BLaER1 (cell line): ENCODE data around the gene ZNF594.
A peak's percentile ranks its signal among the peaks of the same experiment; 100 is the strongest.

Source experiments
- H3K27ac ChIP-seq: shearing (Covaris generic); formaldehyde crosslinking; 2 replicates; pipeline ENCODE4 v1.8.1; 2022
- H3K27me3 ChIP-seq: shearing (Covaris generic); formaldehyde crosslinking; 2 replicates; pipeline ENCODE4 v1.8.1; 2022
- H3K36me3 ChIP-seq: shearing (Covaris generic); formaldehyde crosslinking; 2 replicates; pipeline ENCODE4 v1.8.1; 2022
- H3K4me1 ChIP-seq: shearing (Covaris generic); formaldehyde crosslinking; 2 replicates; pipeline ENCODE4 v1.8.1; 2022
- H3K4me2 ChIP-seq: shearing (Covaris generic); formaldehyde crosslinking; 2 replicates; pipeline ENCODE4 v1.8.1; 2022
- H3K4me3 ChIP-seq: shearing (Covaris generic); formaldehyde crosslinking; 2 replicates; pipeline ENCODE4 v1.8.1; 2022
- H3K9ac ChIP-seq: shearing (Covaris generic); formaldehyde crosslinking; 2 replicates; pipeline ENCODE4 v1.8.1; 2022
- H3K9me3 ChIP-seq: shearing (Covaris generic); formaldehyde crosslinking; 2 replicates; pipeline ENCODE4 v1.8.1; 2022
- H4K20me1 ChIP-seq: shearing (Covaris generic); formaldehyde crosslinking; 2 replicates; pipeline ENCODE4 v1.8.1; 2022
- Cebpa-rat ChIP-seq: shearing (Covaris generic); IDR thresholded peaks from 2 replicates; pipeline ENCODE4 v1.8.1; 2022

ZNF594 gene

DNA sequence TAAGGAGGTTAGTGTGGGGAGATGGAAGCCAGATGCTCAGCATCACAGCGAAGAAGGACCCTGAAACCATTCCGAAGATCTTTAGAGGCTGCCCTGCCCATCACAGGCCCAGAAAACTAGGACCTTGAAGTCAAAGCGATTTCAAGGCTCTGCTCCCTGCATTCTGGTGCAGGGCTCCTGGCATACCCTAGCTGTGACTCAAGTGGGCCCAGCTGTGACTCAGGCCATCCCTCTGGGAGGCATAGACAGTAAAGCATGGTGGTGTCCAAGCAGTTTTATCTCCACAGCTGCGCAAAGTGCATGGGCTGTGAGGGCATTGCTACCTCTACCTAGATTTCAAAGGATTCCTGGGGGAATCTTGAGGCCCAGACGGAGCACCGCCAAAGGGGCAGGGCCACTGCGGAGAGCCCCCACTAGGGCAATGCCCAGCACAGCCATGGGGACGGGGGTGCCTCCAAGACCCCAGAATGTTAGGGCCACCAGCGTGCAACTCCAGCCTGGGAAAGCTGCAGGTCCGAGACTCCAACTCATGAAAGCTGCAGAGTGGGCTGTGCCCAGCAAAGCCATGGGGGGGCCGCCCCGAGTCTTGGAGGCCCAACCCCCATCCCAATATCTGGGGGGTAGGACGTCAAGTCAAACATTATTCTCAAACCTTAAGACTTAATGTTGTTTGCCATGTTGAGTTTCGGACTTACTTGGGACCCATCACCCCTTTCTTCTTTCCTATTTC lies 11.7 kb upstream of the ZNF594 start:
- Histone ChIP-seq H3K27me3 (no peaks in the 10 kb centered on the region), H3K9ac (no peak overlapping the region), H3K4me3 (no peak overlapping the region), H3K4me1 (peaks cover 6% of the 10 kb centered on the region), H3K4me2 (no peak overlapping the region), H3K9me3 (no peaks in the 10 kb centered on the region; the same call in 1 of the 2 replicates), H3K36me3 (no peaks in the 10 kb centered on the region), H4K20me1 (no peaks in the 10 kb centered on the region), H3K27ac (no peak overlapping the region)
- no peak for TF ChIP-seq Cebpa-rat

DNA sequence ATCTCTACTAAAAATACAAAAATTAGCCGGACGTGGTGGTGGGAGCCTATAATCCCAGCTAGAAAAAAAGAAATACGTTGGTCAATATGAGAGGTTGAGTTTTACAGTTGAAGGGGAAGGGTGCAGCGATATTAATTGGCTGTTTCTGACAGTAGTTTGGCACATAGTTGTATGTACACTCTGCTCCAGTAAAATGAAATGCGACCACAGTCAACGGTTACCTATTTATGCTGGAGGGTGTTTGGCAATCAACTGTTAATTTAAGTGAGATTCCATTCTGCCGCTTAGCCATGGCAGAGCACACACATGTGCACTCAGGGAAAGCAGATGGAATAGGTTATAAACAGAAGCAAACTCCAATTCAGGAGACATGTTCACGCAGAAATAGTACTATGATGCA lies 9.3 kb upstream of the ZNF594 start:
- Histone ChIP-seq H3K27ac (no peak overlapping the region), H3K27me3 (no peaks in the 10 kb centered on the region), H3K4me2 (no peak overlapping the region), H3K9ac (no peak overlapping the region), H3K9me3 (no peaks in the 10 kb centered on the region; the same call in 1 of the 2 replicates), H4K20me1 (no peaks in the 10 kb centered on the region), H3K4me3 (no peak overlapping the region), H3K36me3 (no peaks in the 10 kb centered on the region), H3K4me1 (peaks cover 9% of the 10 kb centered on the region)
- TF ChIP-seq Cebpa-rat, result no peak

DNA sequence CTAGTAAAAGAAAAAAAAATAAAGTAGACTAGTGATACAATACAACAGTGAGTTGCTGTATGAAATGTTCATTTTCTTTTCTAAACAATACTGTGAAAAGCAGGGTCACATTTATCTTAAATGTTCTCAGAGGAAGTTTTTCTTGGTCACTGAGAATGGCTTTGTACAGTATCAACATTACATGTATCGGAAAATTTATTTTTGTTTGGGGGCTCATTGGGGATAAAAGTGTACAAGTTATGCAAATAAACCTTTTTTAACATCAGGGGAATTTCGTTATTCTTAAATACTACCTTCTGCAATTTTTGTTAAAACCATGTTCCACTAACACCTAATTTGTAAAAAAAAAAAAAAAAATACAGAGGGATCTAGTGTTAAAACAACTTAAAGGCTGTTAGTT lies 8.7 kb upstream of the ZNF594 start:
- no peak overlapping the region for H3K4me3 ChIP-seq
- H4K20me1 ChIP-seq, result no peaks in the 10 kb centered on the region
- peaks cover 9% of the 10 kb centered on the region for H3K4me1 ChIP-seq
- no peak overlapping the region for H3K27ac ChIP-seq
- no peaks in the 10 kb centered on the region for H3K27me3 ChIP-seq
- H3K9ac ChIP-seq, result no peak overlapping the region
- H3K36me3 ChIP-seq, result no peaks in the 10 kb centered on the region
- no peak overlapping the region for H3K4me2 ChIP-seq
- no peak for TF ChIP-seq Cebpa-rat
- H3K9me3 ChIP-seq, result no peaks in the 10 kb centered on the region; the same call in 1 of the 2 replicates

GRCh38 chr17:5198472-5198871 lies 6.8 kb upstream of the ZNF594 start:
- H3K27me3 ChIP-seq, result no peaks in the 10 kb centered on the region
- no peaks in the 10 kb centered on the region for H3K9me3 ChIP-seq
- peaks cover 9% of the 10 kb centered on the region for H3K4me1 ChIP-seq
- no peak overlapping the region for H3K9ac ChIP-seq
- TF ChIP-seq Cebpa-rat, result no peak
- H3K4me2 ChIP-seq, result peak overlapping the region; percentile 54
- H4K20me1 ChIP-seq, result no peaks in the 10 kb centered on the region
- H3K27ac ChIP-seq, result no peak overlapping the region
- H3K36me3 ChIP-seq, result no peaks in the 10 kb centered on the region
- no peak overlapping the region for H3K4me3 ChIP-seq

DNA sequence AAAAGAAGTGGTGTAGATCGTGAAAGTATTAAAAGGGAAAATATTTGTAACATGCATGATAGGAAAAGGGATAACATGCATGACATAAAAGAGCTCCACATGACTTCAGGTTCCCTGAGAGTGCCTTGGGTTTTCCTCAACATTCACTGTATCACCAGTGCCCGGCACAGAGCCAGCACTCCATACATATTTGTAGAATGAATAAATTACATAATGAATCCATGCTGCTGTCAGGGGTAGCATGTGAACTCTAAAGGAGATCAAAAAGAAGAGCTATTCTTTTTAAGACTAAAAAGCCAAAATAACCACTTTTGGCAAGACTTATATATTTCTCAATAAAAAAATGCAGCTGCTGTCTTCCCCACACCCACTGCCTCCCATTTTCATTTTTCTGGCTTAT lies 2.7 kb upstream of the ZNF594 start:
- TF ChIP-seq Cebpa-rat, result no peak
- peaks cover 26% of the 10 kb centered on the region for H3K9me3 ChIP-seq
- no peaks in the 10 kb centered on the region for H4K20me1 ChIP-seq
- H3K4me1 ChIP-seq, result peaks cover 27% of the 10 kb centered on the region
- H3K4me2 ChIP-seq, result no peak overlapping the region
- no peak overlapping the region for H3K27ac ChIP-seq
- peaks cover 13% of the 10 kb centered on the region for H3K36me3 ChIP-seq
- H3K9ac ChIP-seq, result no peak overlapping the region
- peaks cover 8% of the 10 kb centered on the region; the same call in 1 of the 2 replicates for H3K27me3 ChIP-seq
- no peak overlapping the region for H3K4me3 ChIP-seq

- no peaks in the 10 kb centered on the region for H3K27me3 ChIP-seq
- no peak for TF ChIP-seq Cebpa-rat
- peak overlapping the region; percentile 38; the same call in 1 of the 2 replicates for H3K4me3 ChIP-seq
- peaks cover 100% of the 10 kb centered on the region for H3K9me3 ChIP-seq
- no peaks in the 10 kb centered on the region for H3K4me1 ChIP-seq
- H3K36me3 ChIP-seq, result peaks cover 75% of the 10 kb centered on the region
- H3K9ac ChIP-seq, result no peak overlapping the region
- no peaks in the 10 kb centered on the region for H4K20me1 ChIP-seq
- no peak overlapping the region for H3K4me2 ChIP-seq
- H3K27ac ChIP-seq, result no peak overlapping the region
Observed at GRCh38 chr17:5184288-5184687, 7.4 kb downstream of the ZNF594 start.

DNA sequence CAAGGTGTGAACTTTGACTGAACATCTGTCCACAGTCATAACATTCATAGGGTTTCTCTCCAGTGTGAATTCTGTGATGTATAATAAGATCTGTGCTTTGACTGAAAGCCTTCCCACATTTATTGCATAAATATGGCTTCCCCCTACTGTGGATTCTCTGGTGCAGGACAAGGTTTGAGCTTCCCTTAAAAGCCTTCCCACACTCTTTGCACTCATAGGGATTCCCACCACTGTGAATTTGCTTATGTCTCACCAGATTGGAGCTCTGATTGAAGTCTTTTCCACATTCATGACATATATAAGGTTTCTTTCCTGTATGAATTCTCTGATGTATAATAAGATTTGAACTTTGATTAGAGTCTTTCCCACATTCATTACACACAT lies 8.3 kb downstream of the ZNF594 start:
- H3K4me1 ChIP-seq, result no peaks in the 10 kb centered on the region
- TF ChIP-seq Cebpa-rat, result no peak
- H3K36me3 ChIP-seq, result peaks cover 75% of the 10 kb centered on the region
- H3K4me3 ChIP-seq, result peak overlapping the region; percentile 37; the same call in 1 of the 2 replicates
- no peak overlapping the region for H3K9ac ChIP-seq
- H3K4me2 ChIP-seq, result no peak overlapping the region
- H3K27ac ChIP-seq, result no peak overlapping the region
- no peaks in the 10 kb centered on the region for H4K20me1 ChIP-seq
- no peaks in the 10 kb centered on the region for H3K27me3 ChIP-seq
- H3K9me3 ChIP-seq, result peaks cover 100% of the 10 kb centered on the region

DNA sequence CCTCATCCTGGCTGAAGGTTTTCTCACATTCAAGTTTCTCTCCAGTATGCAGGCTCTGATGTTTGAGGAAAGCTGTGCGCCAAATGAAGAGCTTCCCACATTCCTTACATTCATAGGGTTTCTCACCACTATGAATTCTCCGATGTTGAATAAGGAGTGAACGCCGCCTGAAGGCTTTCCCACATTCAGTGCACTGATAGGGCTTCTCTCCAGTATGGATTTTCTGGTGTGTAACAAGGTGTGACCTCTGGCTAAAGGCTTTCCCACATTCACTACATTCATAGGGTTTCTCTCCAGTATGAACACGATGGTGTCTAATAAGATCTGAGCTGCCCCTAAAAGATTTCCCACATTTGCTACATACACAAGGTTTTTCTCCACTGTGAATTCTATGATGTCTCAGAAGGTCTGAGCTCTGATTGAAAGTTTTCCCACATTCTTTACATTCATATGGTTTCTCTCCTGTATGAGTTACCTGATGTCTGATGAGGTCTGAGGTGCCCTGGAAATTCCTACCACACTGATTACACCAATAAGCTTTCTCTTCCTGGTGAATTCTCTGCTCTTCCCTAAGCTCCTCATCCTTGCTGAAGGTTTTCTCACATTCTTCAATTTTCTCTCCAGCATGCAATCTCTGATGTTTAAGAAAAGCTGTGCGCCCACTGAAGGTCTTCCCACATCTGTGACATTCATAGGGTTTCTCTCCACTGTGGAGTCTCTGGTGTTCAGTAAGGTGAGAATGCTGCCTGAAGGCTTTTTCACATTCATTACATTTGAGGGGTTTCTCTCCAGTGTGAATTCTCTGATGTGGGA lies 8.9 kb downstream of the ZNF594 start:
- Histone ChIP-seq H3K4me3 (peak overlapping the region; percentile 37), H3K27me3 (no peaks in the 10 kb centered on the region), H3K4me2 (no peak overlapping the region), H4K20me1 (no peaks in the 10 kb centered on the region), H3K9me3 (peaks cover 100% of the 10 kb centered on the region), H3K9ac (no peak overlapping the region), H3K36me3 (peaks cover 69% of the 10 kb centered on the region), H3K27ac (no peak overlapping the region), H3K4me1 (no peaks in the 10 kb centered on the region)
- TF ChIP-seq Cebpa-rat, result no peak

GRCh38 chr17:5181509-5182305 lies 10.0 kb downstream of the ZNF594 start:
- Histone ChIP-seq H3K36me3 (peaks cover 69% of the 10 kb centered on the region), H3K9ac (no peak overlapping the region), H3K27ac (no peak overlapping the region), H3K4me1 (no peaks in the 10 kb centered on the region), H3K9me3 (peaks cover 100% of the 10 kb centered on the region), H3K4me2 (no peak overlapping the region), H3K27me3 (no peaks in the 10 kb centered on the region), H4K20me1 (no peaks in the 10 kb centered on the region), H3K4me3 (peak overlapping the region; percentile 19; the same call in 1 of the 2 replicates)
- no peak for TF ChIP-seq Cebpa-rat
